GM19397 (cell line): ENCODE results near the gene GJA4.
"Not testable (repeated sequence)": the region's sequence is repeated elsewhere in the genome, so short reads cannot be mapped to it uniquely, and the experiment has no call there.

Experiments
- ATAC-seq: cut with Tn5 transposase; IDR thresholded peaks from one replicate; pipeline ENCODE4 v1.9.1; 2021; ENCODE audit warnings: mild to moderate bottlenecking, moderate library complexity; ENCODE audit not compliant: unreplicated experiment

GJA4 gene

DNA sequence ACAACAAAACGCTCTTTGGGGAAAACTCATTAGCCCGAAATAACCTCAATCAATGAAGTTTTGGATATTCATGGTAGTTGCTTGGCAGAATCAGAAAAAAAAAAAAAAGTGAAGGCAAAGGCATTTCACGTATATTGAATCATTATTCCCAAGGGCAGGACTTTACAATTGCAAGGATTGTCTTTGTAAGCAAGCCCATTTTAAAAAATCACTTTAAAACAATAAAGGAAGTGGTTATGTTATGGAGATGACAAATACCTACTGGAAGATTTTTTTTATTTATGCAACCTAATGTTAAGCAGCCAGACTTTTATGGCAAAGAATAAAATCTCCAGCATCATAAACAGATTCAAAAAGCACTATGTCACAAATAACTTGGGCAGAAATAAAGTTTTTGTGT is 23.9 kb upstream of the GJA4 start:
- ATAC-seq: no peak

- ATAC-seq: no peak
Observed at GRCh38 chr1:34770891-34771504, 21.8 kb upstream of the GJA4 start.

- no peak for ATAC-seq
Observed at GRCh38 chr1:34771573-34772371, 21.0 kb upstream of the GJA4 start.

DNA sequence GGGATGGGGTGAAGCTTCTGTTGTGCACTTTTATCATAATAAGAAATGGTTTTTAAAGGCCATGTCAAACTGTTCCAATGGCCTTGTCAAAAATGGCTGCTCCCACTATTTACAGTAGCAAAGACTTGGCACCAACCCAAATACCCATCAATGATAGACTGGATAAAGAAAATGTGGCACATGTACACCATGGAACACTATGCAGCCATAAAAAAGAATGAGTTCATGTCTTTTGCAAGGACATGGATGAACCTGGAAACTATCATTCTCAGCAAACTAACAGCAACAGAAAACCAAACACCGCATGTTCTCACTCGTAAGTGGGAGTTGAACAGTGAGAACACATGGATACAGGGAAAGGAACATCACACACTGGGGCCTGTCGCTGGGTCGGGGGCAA is 19.7 kb upstream of the GJA4 start:
- ATAC-seq: not testable (repeated sequence)

DNA sequence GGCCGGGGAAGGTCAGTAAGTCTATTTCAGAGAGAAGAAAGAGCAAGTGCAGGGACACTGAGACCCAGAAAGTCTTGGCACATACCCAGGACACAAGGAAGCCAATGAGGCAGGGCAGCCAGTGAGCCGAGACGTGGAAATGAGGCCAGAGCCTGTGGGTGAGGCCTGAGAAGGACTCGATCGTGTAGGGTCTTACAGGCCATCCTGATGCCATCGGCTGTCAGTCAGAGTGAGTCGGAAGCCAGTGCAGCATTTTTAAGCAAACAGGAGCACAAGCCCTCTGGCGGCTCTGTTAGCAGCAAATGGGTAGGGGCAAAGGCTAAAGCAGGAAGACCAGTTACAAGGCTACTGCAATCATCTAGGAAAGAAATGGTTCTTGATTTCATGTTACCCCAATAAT is 17.8 kb upstream of the GJA4 start:
- ATAC-seq: no peak

DNA sequence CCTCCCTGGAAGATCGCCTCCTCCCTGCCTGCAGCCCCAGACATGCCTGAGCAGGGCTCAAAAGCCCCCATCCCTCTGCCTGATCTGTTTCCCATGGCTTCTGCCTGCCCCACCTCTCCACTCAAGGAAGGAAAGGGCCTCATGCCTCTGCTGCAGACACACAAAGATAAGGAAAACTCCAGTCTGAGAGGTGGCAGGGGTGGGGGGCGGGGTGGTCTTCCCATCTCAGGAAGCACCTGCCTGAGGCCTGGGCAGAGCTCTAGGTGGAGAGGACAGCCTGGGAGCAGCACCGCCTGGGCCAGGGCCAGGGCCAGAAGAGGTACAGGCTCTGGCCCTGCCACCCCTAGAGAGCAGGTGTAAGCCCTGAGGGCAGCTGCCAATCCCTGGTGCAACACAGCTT is 15.9 kb upstream of the GJA4 start:
- ATAC-seq: no peak

DNA sequence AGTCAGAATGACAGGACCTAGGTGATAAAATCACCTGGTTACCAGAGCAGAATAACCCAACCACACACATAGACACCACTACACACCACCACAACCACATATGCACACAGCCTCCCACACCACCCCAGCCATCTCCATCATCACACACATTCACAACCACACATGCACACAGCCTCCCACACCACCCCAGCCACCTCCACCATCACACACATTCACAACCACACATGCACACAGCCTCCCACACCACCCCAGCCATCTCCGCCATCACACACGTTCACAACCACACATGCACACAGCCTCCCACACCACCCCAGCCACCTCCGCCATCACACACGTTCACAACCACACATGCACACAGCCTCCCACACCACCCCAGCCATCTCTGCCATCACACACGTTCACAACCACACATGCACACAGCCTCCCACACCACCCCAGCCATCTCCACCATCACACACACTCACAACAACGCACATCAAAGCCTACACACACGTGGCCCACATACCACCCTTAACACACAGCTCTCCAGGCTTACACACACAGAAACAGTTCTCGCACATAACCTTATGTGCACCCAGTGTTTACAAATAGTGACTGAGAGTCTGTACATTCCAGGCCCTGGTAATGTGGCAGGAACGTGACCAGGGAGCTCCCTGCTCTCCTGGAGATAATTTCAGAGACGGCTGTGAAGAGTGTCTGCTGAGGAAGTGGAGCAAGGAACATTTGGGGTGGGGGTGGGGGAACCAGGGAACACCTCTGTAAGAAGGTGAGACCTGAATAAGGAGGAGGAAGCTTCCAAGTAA is 15.1 kb upstream of the GJA4 start:
- no peak for ATAC-seq

- ATAC-seq: no peak
Observed at GRCh38 chr1:34778381-34778780, 14.4 kb upstream of the GJA4 start.

DNA sequence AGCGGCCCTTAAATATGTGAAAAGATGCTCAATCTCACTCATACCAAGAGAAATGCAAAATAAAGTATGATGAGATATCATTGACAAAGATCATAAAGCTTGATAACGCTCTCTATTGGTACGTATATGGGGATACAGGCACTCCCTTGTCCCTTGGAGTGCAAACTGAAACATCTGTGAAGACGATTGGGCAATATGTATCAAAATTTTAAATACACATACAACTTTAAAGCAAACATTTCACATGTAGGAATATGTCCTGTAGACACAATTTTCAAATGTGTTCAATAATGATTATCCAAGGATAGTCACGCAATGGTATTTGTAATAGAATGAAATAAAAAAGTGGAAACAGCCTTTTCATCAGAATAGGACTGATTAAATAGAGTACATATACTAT is 13.8 kb upstream of the GJA4 start:
- no peak for ATAC-seq

- no peak for ATAC-seq
Observed at GRCh38 chr1:34779526-34779925, 13.3 kb upstream of the GJA4 start.

DNA sequence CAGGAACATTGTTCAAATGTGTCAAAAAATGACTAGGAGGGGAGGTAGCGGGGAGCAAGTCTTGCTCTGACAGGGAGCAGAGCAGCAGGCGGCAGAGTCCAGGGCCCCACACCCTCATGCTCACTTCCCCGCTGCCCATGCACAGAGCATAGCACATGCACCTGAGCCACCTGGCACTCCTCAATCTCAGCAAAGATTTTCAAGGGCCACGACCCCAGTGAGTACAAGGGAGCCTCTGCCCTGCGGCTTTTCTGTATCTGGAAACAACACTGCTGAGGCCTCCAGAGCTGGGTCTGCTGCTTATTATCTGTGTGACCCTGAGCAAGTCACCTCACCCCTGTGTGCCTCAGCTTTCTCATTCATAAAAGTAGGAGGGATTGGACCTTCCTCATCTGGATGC is 12.8 kb upstream of the GJA4 start:
- no peak for ATAC-seq

- ATAC-seq: no peak
Observed at GRCh38 chr1:34780528-34780927, 12.3 kb upstream of the GJA4 start.

GRCh38 chr1:34781071-34781843 is 11.5 kb upstream of the GJA4 start, which contains the start of gene GJB3:
GJB3 (plus strand) TSS chr1:34781214; CDS start chr1:34784763, 3,549 bp downstream.
- no peak for ATAC-seq

GRCh38 chr1:34781844-34782391 is 10.9 kb upstream of the GJA4 start:
- ATAC-seq: no peak

DNA sequence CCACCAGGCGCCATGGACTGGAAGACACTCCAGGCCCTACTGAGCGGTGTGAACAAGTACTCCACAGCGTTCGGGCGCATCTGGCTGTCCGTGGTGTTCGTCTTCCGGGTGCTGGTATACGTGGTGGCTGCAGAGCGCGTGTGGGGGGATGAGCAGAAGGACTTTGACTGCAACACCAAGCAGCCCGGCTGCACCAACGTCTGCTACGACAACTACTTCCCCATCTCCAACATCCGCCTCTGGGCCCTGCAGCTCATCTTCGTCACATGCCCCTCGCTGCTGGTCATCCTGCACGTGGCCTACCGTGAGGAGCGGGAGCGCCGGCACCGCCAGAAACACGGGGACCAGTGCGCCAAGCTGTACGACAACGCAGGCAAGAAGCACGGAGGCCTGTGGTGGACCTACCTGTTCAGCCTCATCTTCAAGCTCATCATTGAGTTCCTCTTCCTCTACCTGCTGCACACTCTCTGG is 8.0 kb upstream of the GJA4 start:
- no peak for ATAC-seq

- no peak for ATAC-seq
Observed at GRCh38 chr1:34785231-34785874, 7.4 kb upstream of the GJA4 start.

DNA sequence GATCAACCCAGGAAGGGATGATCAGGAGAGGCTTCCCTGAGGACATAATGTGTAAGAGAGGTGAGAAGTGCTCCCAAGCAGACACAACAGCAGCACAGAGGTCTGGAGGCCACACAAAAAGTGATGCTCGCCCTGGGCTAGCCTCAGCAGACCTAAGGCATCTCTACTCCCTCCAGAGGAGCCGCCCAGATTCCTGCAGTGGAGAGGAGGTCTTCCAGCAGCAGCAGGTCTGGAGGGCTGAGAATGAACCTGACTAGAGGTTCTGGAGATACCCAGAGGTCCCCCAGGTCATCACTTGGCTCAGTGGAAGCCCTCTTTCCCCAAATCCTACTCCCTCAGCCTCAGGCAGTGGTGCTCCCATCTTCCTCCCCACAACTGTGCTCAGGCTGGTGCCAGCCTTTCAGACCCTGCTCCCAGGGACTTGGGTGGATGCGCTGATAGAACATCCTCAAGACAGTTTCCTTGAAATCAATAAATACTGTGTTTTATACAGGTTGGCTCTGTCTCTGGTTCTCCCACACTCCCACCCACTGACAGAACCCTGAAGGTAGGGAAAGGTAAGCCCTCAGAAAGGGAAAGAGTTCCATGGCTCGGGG is 6.8 kb upstream of the GJA4 start:
- ATAC-seq: no peak

DNA sequence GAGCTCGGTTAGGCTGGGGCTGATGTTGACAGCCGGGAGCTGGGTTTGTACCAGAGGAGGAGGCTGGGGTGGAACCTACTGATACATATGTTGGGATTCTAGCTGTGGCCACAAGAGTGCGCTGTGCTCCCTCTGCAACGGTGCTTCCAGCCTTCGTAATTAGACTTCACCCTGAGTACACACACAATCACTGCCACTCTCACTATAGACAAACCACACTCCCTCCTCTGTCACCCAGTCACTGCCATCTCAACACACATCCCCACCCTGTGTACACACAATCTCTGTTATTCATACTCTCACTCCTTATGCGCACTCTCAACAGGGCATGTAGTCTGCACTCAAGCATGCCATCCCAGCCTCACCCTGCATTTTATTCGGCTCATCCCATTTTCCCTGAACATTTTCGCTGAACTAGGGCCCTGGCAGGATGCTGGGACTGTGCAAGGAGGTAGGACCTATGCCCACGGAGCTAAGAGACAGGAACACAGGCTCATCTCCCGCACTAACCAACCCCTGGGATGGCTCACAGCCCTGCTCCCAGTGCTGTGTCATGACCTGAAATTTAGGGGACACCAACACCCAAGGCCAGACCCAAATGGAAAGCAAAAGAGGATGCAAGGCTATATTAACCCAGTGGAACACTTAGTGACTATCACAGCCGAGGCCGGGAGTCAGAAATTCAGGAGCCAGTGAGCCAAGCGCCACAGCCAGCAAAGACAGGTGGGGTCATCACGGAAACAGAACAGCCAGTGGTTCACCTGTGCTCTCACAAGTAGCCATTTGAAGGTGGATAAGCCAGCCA is 6.1 kb upstream of the GJA4 start:
- no peak for ATAC-seq
